Renal cortex interstitium (tissue), 15 donors: Measurements from ENCODE around the gene PPP3R2. TPM values are rescaled to one million over a fixed set of nuclear protein-coding genes. Genes with fewer than 3 reads are reported as not detected.

Experiments used
- DNase-seq, 11 donors: peaks; one replicate each; pipeline ENCODE4 v3.0.0-alpha.2; 2013; ENCODE audit warnings: low read depth in 9 of 11, low spot score in 4 of 11; ENCODE audit errors: extremely low read depth in 1 of 11
- long read RNA-seq, 16 experiments: transcript quantifications; one replicate each; lab custom pipeline, GENCODE V29; 2026
- polyA plus RNA-seq, 3 donors: library from polyadenylated mRNA; unstranded; fragments of 120-200 nt; gene quantifications; one replicate each; pipeline ENCODE4 v1.2.1, GENCODE V29; 2013; ENCODE audit not compliant: insufficient read length in 3 of 3

Gene PPP3R2
- polyA plus RNA-seq: under 1 TPM in 1 of 3 donors, not detected in 2; 0.06 TPM
- long read RNA-seq, donor 1: 0 reads
- long read RNA-seq, donor 2: 0 reads
- long read RNA-seq, donor 3, partial matches to known transcripts: 0 of 1 reads
- long read RNA-seq, donor 3, other reads (novel, unspliced or antisense): 0 of 1 reads
- long read RNA-seq, donor 4: 0 reads
- long read RNA-seq, donor 5: 0 reads
- long read RNA-seq, donor 6: 0 reads
- long read RNA-seq, donor 7: 0 reads
- long read RNA-seq, donor 8: 0 reads
- long read RNA-seq, donor 9: 0 reads
- long read RNA-seq, donor 10: 0 reads
- long read RNA-seq, donor 11: 0 reads
- long read RNA-seq, donor 12: 0 reads
- long read RNA-seq, donor 13: 0 reads
- long read RNA-seq, donor 14: 0 reads
- long read RNA-seq, donor 15: 0 reads
- long read RNA-seq, donor 16: 0 reads

- no peak for DNase-seq
Measured at GRCh38 chr9:101594796-101595195, at the start of gene PPP3R2. TSS of gene PPP3R2 (minus strand) at chr9:101594969. CDS start at chr9:101594921, 48 bp downstream.

- DNase-seq: no peak
Measured at GRCh38 chr9:101639785-101640665, 45.3 kb upstream of the PPP3R2 start.

- DNase-seq: no peak
Measured at GRCh38 chr9:101639311-101639710, 44.5 kb upstream of the PPP3R2 start.

- no peak for DNase-seq
Measured at GRCh38 chr9:101636247-101636646, 41.5 kb upstream of the PPP3R2 start.

GRCh38 chr9:101635473-101635872, 40.7 kb upstream of the PPP3R2 start:
- no peak for DNase-seq

- no peak for DNase-seq
Measured at GRCh38 chr9:101634741-101635409, 40.1 kb upstream of the PPP3R2 start.

- no peak for DNase-seq
Measured at GRCh38 chr9:101632611-101633010, 37.8 kb upstream of the PPP3R2 start.

GRCh38 chr9:101631892-101632291, 37.1 kb upstream of the PPP3R2 start:
- no peak for DNase-seq

GRCh38 chr9:101629636-101630035, 34.9 kb upstream of the PPP3R2 start:
- DNase-seq: no peak

GRCh38 chr9:101628173-101628572, 33.4 kb upstream of the PPP3R2 start:
- DNase-seq: peak in 6 of 11 donors; percentile 13 to 37 (median 22)

GRCh38 chr9:101626295-101626694, 31.5 kb upstream of the PPP3R2 start:
- no peak for DNase-seq

GRCh38 chr9:101625876-101626275, 31.1 kb upstream of the PPP3R2 start:
- DNase-seq: no peak

- DNase-seq: no peak
Measured at GRCh38 chr9:101620452-101620851, 25.7 kb upstream of the PPP3R2 start.

- DNase-seq: no peak
Measured at GRCh38 chr9:101618698-101619097, 23.9 kb upstream of the PPP3R2 start.

- no peak for DNase-seq
Measured at GRCh38 chr9:101605547-101605946, 10.8 kb upstream of the PPP3R2 start.

- DNase-seq: no peak
Measured at GRCh38 chr9:101604296-101604695, 9.5 kb upstream of the PPP3R2 start.

- peak; percentile 24 to 59 (median 42) for DNase-seq
Measured at GRCh38 chr9:101601904-101602765, 7.4 kb upstream of the PPP3R2 start.

GRCh38 chr9:101593345-101593744, 1.4 kb downstream of the PPP3R2 start:
- DNase-seq: no peak

- DNase-seq: no peak
Measured at GRCh38 chr9:101592788-101593187, 2.0 kb downstream of the PPP3R2 start.
